GM19193 (cell line): Measurements from ENCODE around the gene MTHFR.

Experiments used
- POLR2A ChIP-seq: IDR thresholded peaks from 4 replicates; pipeline ENCODE4 v1.6.1; 2011; ENCODE audit not compliant: insufficient read depth, insufficient read length; ENCODE audit errors: extremely low read depth

The MTHFR gene

DNA sequence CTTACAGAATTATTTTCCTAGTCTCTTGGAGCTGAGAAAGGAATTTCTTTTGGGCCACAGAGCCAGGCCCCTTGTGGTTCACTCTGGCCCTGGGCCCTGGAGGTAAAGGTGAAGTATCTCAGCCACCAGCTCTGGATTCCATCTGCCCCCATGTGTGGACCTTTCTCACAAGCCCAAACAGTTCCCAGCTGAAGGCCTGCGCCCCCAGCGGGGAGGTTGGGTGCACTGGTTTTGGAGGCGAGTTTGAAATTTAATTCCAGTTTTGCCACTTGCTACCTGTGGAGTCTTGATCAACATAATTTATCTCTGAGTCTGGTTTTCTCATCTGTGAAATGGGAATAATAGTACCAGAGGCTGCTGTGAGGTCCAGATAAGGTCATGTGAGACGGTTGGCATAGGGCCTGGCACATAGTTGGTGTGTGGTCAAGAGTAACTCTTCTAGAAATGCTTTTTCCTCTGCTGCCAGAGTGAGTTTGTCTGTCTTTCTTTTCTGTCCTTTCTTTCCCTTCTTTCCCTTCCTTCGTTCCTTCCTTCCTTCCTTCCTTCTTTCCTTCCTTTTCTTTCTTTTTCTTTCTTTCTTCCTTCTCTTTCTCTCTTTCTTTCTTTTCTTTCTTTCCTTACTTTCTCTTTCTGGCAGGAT, 63.7 kb downstream of the MTHFR start:
- TF ChIP-seq POLR2A: no peak

- TF ChIP-seq POLR2A: no peak
Observed at GRCh38 chr1:11741482-11741881, 64.3 kb downstream of the MTHFR start.

- TF ChIP-seq POLR2A: no peak
Observed at GRCh38 chr1:11740258-11741192, 65.2 kb downstream of the MTHFR start.

- no peak for TF ChIP-seq POLR2A
Observed at GRCh38 chr1:11738783-11739182, 67.0 kb downstream of the MTHFR start.

GRCh38 chr1:11738096-11738495, 67.7 kb downstream of the MTHFR start:
- TF ChIP-seq POLR2A: no peak

DNA sequence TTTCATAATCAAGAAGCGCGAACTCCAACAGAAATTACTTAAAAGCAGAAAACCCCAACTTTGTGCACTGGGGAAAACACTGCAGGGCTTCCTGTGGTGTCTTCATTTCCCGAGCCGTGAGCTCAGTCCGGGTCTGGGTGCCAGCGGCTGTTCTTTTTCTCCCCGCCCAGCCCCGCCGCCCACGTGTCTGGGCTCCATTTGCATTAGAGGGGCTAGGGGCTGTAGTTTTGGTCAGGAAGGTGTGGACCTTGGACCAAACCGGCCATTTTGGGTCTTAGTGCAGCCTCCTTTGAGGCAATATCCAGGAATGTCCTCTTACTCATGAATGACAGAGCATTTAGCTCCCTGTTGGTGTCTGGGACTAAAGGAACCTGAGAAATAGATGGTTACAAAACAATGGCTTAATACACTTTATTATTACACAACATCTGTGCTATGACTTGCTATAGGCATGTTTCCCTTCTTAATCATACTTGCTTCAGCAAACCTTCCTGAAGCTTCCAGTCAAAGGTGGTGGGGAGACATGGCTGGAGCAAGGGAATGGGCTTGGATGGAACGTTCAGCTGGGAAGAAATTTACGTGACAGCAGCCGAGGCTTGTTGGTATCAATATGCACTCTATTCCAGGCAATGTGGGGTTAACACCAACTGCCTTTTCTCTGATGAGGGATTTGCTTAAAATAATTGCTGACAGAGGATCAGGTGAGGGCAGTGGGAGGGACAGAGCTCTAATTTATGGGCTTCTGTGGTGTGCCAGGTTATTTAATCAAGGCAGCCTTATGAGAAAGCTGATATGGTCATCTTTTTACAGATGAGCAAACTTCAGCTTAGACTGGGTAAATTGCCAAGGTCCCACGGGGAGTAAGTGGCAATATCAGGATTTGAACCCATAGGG, 68.8 kb downstream of the MTHFR start:
- peak; percentile 32 for TF ChIP-seq POLR2A

- TF ChIP-seq POLR2A: peak; percentile 50
Observed at GRCh38 chr1:11735854-11736745, 69.7 kb downstream of the MTHFR start, which contains the start of gene AGTRAP. TSS of gene AGTRAP (plus strand) at chr1:11736136. CDS start at chr1:11736209, 73 bp downstream.
